Right lung (tissue), 10 donors: ENCODE measurements around the gene SIGLEC11. TPM values are rescaled to one million over a fixed set of nuclear protein-coding genes. Genes with fewer than 3 reads are reported as not detected.
A peak's percentile ranks its signal among the peaks of the same experiment; 100 is the strongest.
"Not testable (repeated sequence)": the region's sequence is repeated elsewhere in the genome, so short reads cannot be mapped to it uniquely, and the experiment has no call there.

Experiments used
- DNase-seq, 2 donors: peaks; one replicate each; pipeline ENCODE4 v3.0.0-alpha.2; 2013
- long read RNA-seq, 8 donors: transcript quantifications; one replicate each; lab custom pipeline, GENCODE V29; 2026
- polyA plus RNA-seq, 5 donors: library from polyadenylated mRNA; unstranded; fragments of 120-200 nt; gene quantifications; one replicate each; pipeline versions ENCODE4 v1.2.1 to v1.2.3, GENCODE V29; 2013; ENCODE audit warnings: inconsistent platforms in 1 of 5, low replicate concordance in 1 of 5; ENCODE audit not compliant: insufficient read length in 5 of 5, insufficient read depth in 1 of 5

SIGLEC11 gene
- under 1 TPM; 0.23 to 0.97 (median 0.52) TPM for polyA plus RNA-seq
- long read RNA-seq, donor 1 = 0 reads
- long read RNA-seq, donor 2 = 0 reads
- long read RNA-seq, donor 3 = 0 reads
- long read RNA-seq, donor 4 = 0 reads
- long read RNA-seq, donor 5 = 0 reads
- long read RNA-seq, donor 6 = 0 reads
- long read RNA-seq, donor 7 = 0 reads
- long read RNA-seq, donor 8 = 0 reads

GRCh38 chr19:49960980-49961379, at the start of gene SIGLEC11:
Gene SIGLEC11 (minus strand): TSS chr19:49961172. CDS start chr19:49961081, 91 bp downstream.
- DNase-seq = not testable (repeated sequence)

- no peak for DNase-seq
Measured at GRCh38 chr19:50008532-50008931, 47.6 kb upstream of the SIGLEC11 start.

- DNase-seq = no peak
Measured at GRCh38 chr19:50007947-50008346, 47.0 kb upstream of the SIGLEC11 start.

GRCh38 chr19:50007170-50007569, 46.2 kb upstream of the SIGLEC11 start:
- no peak for DNase-seq

GRCh38 chr19:50005428-50005827, 44.5 kb upstream of the SIGLEC11 start:
- no peak for DNase-seq

GRCh38 chr19:50003810-50004419, 42.9 kb upstream of the SIGLEC11 start:
- no peak for DNase-seq

- DNase-seq = no peak
Measured at GRCh38 chr19:50003254-50003788, 42.3 kb upstream of the SIGLEC11 start.

GRCh38 chr19:50002386-50002960, 41.5 kb upstream of the SIGLEC11 start:
- no peak for DNase-seq

GRCh38 chr19:50001775-50002174, 40.8 kb upstream of the SIGLEC11 start:
- no peak for DNase-seq

GRCh38 chr19:50000841-50001557, 40.0 kb upstream of the SIGLEC11 start:
- no peak for DNase-seq

- DNase-seq = no peak
Measured at GRCh38 chr19:50000038-50000840, 39.3 kb upstream of the SIGLEC11 start.

- peak in 1 of 2 donors; percentile 9 for DNase-seq
Measured at GRCh38 chr19:49999371-50000010, 38.5 kb upstream of the SIGLEC11 start.

GRCh38 chr19:49997709-49998108, 36.7 kb upstream of the SIGLEC11 start:
- DNase-seq = no peak

GRCh38 chr19:49988433-49988832, 27.5 kb upstream of the SIGLEC11 start:
- DNase-seq = no peak

GRCh38 chr19:49988007-49988406, 27.0 kb upstream of the SIGLEC11 start:
- no peak for DNase-seq

- peak; percentile 88 to 90 for DNase-seq
Measured at GRCh38 chr19:49987159-49987698, 26.3 kb upstream of the SIGLEC11 start.

GRCh38 chr19:49986354-49986753, 25.4 kb upstream of the SIGLEC11 start:
- no peak for DNase-seq

- no peak for DNase-seq
Measured at GRCh38 chr19:49985871-49986270, 24.9 kb upstream of the SIGLEC11 start.

- no peak for DNase-seq
Measured at GRCh38 chr19:49984491-49984890, 23.5 kb upstream of the SIGLEC11 start.

GRCh38 chr19:49983645-49984229, 22.8 kb upstream of the SIGLEC11 start:
- DNase-seq = peak in 1 of 2 donors; percentile 19
